ENCODE data around the gene EEA1. TPM values are rescaled to one million over a fixed set of nuclear protein-coding genes. Genes with fewer than 3 reads are reported as not detected.

EEA1 gene
- polyA plus RNA-seq, 1 donor from 2014 or later: 5.6 TPM

DNA sequence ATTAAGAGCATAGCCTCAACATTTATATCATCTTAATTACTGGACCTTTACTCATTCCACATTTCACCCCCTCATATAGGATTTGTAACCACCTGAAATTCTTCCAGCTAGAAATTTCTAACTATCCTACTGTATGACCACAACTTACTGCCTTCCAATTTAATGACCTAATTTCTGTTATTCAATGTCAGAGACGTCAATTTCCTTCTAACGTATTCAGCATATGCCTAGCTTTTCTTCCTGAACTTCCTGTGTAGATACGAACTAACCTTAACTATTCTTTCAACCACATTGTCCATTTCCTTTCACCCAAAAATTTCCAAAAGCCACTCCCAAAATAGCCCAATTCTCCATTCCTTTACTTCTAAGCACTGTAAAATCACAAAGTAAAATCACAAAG lies 108.0 kb downstream of the EEA1 start:
- Histone ChIP-seq H3K27me3 (ENCODE audit: insufficient read depth, low read depth, low read length) (no peaks in the 10 kb centered on the region), H3F3A (ENCODE audit: insufficient read depth, low read length, poor library complexity, severe bottlenecking) (no peaks in the 10 kb centered on the region), H3K9ac (ENCODE audit: low read length) (no peak overlapping the region), H3K79me2 (replicated peaks; ENCODE audit: insufficient read depth, low read length) (peaks cover 4% of the 10 kb centered on the region), H3K36me3 (ENCODE audit: insufficient read depth, low read length) (peaks cover 5% of the 10 kb centered on the region), H4K20me1 (ENCODE audit: insufficient read depth) (no peaks in the 10 kb centered on the region), H3K4me2 (ENCODE audit: low read length) (no peak overlapping the region), H3K27ac (ENCODE audit: low read length) (no peak overlapping the region), H3K9me3 (ENCODE audit: low read length) (no peaks in the 10 kb centered on the region), H3K9me2 (ENCODE audit: insufficient read depth, low read length) (no peaks in the 10 kb centered on the region), H3K4me3 (ENCODE audit: low read length) (no peak overlapping the region), H2AFZ (ENCODE audit: low read depth, low read length) (no peak overlapping the region)
- no peak for TF ChIP-seq SMC3 (conservative IDR thresholded peaks at IDR 0.05; ENCODE audit: poor library complexity)
- TF ChIP-seq, protein P1, sequence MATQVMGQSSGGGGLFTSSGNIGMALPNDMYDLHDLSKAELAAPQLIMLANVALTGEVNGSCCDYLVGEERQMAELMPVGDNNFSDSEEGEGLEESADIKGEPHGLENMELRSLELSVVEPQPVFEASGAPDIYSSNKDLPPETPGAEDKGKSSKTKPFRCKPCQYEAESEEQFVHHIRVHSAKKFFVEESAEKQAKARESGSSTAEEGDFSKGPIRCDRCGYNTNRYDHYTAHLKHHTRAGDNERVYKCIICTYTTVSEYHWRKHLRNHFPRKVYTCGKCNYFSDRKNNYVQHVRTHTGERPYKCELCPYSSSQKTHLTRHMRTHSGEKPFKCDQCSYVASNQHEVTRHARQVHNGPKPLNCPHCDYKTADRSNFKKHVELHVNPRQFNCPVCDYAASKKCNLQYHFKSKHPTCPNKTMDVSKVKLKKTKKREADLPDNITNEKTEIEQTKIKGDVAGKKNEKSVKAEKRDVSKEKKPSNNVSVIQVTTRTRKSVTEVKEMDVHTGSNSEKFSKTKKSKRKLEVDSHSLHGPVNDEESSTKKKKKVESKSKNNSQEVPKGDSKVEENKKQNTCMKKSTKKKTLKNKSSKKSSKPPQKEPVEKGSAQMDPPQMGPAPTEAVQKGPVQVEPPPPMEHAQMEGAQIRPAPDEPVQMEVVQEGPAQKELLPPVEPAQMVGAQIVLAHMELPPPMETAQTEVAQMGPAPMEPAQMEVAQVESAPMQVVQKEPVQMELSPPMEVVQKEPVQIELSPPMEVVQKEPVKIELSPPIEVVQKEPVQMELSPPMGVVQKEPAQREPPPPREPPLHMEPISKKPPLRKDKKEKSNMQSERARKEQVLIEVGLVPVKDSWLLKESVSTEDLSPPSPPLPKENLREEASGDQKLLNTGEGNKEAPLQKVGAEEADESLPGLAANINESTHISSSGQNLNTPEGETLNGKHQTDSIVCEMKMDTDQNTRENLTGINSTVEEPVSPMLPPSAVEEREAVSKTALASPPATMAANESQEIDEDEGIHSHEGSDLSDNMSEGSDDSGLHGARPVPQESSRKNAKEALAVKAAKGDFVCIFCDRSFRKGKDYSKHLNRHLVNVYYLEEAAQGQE (IDR thresholded peaks at IDR 0.05; ENCODE audit: borderline replicate concordance): no peak
- TF ChIP-seq, protein P2, sequence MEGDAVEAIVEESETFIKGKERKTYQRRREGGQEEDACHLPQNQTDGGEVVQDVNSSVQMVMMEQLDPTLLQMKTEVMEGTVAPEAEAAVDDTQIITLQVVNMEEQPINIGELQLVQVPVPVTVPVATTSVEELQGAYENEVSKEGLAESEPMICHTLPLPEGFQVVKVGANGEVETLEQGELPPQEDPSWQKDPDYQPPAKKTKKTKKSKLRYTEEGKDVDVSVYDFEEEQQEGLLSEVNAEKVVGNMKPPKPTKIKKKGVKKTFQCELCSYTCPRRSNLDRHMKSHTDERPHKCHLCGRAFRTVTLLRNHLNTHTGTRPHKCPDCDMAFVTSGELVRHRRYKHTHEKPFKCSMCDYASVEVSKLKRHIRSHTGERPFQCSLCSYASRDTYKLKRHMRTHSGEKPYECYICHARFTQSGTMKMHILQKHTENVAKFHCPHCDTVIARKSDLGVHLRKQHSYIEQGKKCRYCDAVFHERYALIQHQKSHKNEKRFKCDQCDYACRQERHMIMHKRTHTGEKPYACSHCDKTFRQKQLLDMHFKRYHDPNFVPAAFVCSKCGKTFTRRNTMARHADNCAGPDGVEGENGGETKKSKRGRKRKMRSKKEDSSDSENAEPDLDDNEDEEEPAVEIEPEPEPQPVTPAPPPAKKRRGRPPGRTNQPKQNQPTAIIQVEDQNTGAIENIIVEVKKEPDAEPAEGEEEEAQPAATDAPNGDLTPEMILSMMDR (IDR thresholded peaks at IDR 0.05; ENCODE audit: poor library complexity, severe bottlenecking): no peak
- TF ChIP-seq POLR2AphosphoS5 (IDR thresholded peaks at IDR 0.05): no peak
- no peak for TF ChIP-seq MXI1 (conservative IDR thresholded peaks at IDR 0.05; ENCODE audit: poor library complexity, severe bottlenecking)
- TF ChIP-seq RAD21 (conservative IDR thresholded peaks at IDR 0.05): no peak
- TF ChIP-seq TAF1 (IDR thresholded peaks at IDR 0.05; ENCODE audit: low read depth): no peak
- TF ChIP-seq EZH2 (IDR thresholded peaks at IDR 0.05; ENCODE audit: borderline replicate concordance, insufficient read depth, low read length, poor library complexity, severe bottlenecking): no peak
- TF ChIP-seq EP300 (conservative IDR thresholded peaks at IDR 0.05; ENCODE audit: poor library complexity, severe bottlenecking): no peak

DNA sequence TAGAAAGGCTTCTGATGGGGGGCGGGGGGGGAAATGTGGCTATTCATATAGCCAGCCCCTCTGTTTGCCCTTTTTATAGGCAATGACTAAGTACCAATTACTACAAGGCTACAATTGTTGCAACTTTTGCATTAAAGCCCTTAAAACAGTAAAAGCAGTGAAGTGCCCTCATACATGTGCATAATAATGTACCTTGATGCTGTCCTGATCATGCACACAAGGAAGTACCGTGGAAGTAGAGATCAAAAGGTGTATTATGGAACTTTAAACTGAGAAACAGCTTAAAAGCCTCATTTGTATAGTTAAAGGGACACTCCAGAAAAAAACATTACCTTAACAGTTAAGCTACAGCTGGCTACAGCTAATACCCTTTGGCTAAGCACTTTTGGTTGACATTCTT lies 114.5 kb downstream of the EEA1 start:
- Histone ChIP-seq H3K27me3 (ENCODE audit: insufficient read depth, low read depth, low read length) (no peaks in the 10 kb centered on the region), H3F3A (ENCODE audit: insufficient read depth, low read length, poor library complexity, severe bottlenecking) (no peaks in the 10 kb centered on the region), H3K36me3 (ENCODE audit: insufficient read depth, low read length) (peaks cover 5% of the 10 kb centered on the region), H3K9ac (ENCODE audit: low read length) (no peak overlapping the region), H2AFZ (ENCODE audit: low read depth, low read length) (no peak overlapping the region), H3K9me3 (ENCODE audit: low read length) (no peaks in the 10 kb centered on the region), H3K4me2 (ENCODE audit: low read length) (no peak overlapping the region), H4K20me1 (ENCODE audit: insufficient read depth) (no peaks in the 10 kb centered on the region), H3K4me3 (ENCODE audit: low read length) (no peak overlapping the region), H3K27ac (ENCODE audit: low read length) (no peak overlapping the region), H3K9me2 (ENCODE audit: insufficient read depth, low read length) (no peaks in the 10 kb centered on the region), H3K79me2 (replicated peaks; ENCODE audit: insufficient read depth, low read length) (peaks cover 4% of the 10 kb centered on the region)
- TF ChIP-seq MXI1 (conservative IDR thresholded peaks at IDR 0.05; ENCODE audit: poor library complexity, severe bottlenecking) (no peak), TAF1 (IDR thresholded peaks at IDR 0.05; ENCODE audit: low read depth) (no peak), POLR2AphosphoS5 (IDR thresholded peaks at IDR 0.05) (no peak)
- TF ChIP-seq, protein P2 (IDR thresholded peaks at IDR 0.05; ENCODE audit: poor library complexity, severe bottlenecking): no peak

Data from neural cell (in vitro differentiated cells).